Tibial nerve (tissue), 4 donors: ENCODE results near the gene EVX2. TPM values are rescaled to one million over a fixed set of nuclear protein-coding genes. Genes with fewer than 3 reads are reported as not detected.

ENCODE experiments used
- DNase-seq, 2 donors: peaks; one replicate each; pipeline ENCODE4 v3.0.0-alpha.2; 2019; ENCODE audit warnings: low spot score in 2 of 2
- H3K27ac ChIP-seq, 4 donors: fragments of 200-600 bp; sonication (generic) in 3 of 4; one replicate each; pipeline ENCODE4 v1.5.1; 2017 to 2019; ENCODE audit warnings: mild to moderate bottlenecking in 1 of 4
- H3K27me3 ChIP-seq, 2 donors: fragments of 200-600 bp; sonication (generic) in 1 of 2; one replicate each; pipeline versions ENCODE4 v1.5.1 to v1.6.0; 2017 to 2019
- H3K36me3 ChIP-seq, 3 donors: fragments of 200-600 bp; sonication (generic); one replicate each; pipeline ENCODE4 v1.5.1; 2018 to 2019
- H3K4me1 ChIP-seq, 4 donors: fragments of 200-600 bp; sonication (generic) in 3 of 4; one replicate each; pipeline ENCODE4 v1.5.1; 2017 to 2019
- H3K4me3 ChIP-seq, 4 donors: fragments of 200-600 bp; sonication (generic) in 3 of 4; one replicate each; pipeline ENCODE4 v1.5.1; 2017 to 2019; ENCODE audit warnings: mild to moderate bottlenecking in 1 of 4, moderate library complexity in 1 of 4
- H3K9me3 ChIP-seq, 4 donors: fragments of 200-600 bp; sonication (generic) in 3 of 4; one replicate each; pipeline ENCODE4 v1.5.1; 2017 to 2019
- CTCF ChIP-seq, 5 experiments: fragments of 200-600 bp in 3 of 5; fragments of 450-650 bp in 2 of 5; sonication (generic) in 3 of 5; IDR thresholded peaks; one replicate each; pipeline ENCODE4 v1.5.1; 2016 to 2019; ENCODE audit warnings: antibody characterized with exemption in 5 of 5, mild to moderate bottlenecking in 3 of 5, moderate library complexity in 2 of 5
- EP300 ChIP-seq, 2 donors: sonication (generic); formaldehyde crosslinking; IDR thresholded peaks; one replicate each; pipeline ENCODE4 v1.6.1; 2017; ENCODE audit warnings: antibody characterized with exemption in 2 of 2, mild to moderate bottlenecking in 1 of 2
- POLR2A ChIP-seq, 2 donors: fragments of 450-650 bp; IDR thresholded peaks; one replicate each; pipeline ENCODE4 v1.6.1; 2017; ENCODE audit warnings: antibody characterized with exemption in 2 of 2, mild to moderate bottlenecking in 2 of 2, moderate library complexity in 2 of 2
- WGBS, 2 donors: methylation state at CpG; one replicate each; pipeline ENCODE4 v1.1.5; 2018; 5-methylcytosine and 5-hydroxymethylcytosine counted together
- total RNA-seq, 4 donors: library from RNA; depleted of rRNA; stranded (reverse); fragments of >200 nt; gene quantifications; one replicate each; pipeline ENCODE4 v1.1.0, GENCODE V29; 2016

The EVX2 gene
- total RNA-seq, 4 donors from 2014 or later = not detected

GRCh38 chr2:176122052-176122682 lies 38.4 kb upstream of the EVX2 start:
- H3K4me3 ChIP-seq = peak overlapping the region; percentile 35 to 60 (median 42)
- peaks cover 0 to 35% (median 7%) of the 10 kb centered on the region in 4 donors for H3K4me1 ChIP-seq
- H3K9me3 ChIP-seq = no peaks in the 10 kb centered on the region
- TF ChIP-seq POLR2A (IDR thresholded peaks at IDR 0.05) (no peak), EP300 (IDR thresholded peaks at IDR 0.05) (no peak), CTCF (IDR thresholded peaks at IDR 0.05) (no peak)
- H3K36me3 ChIP-seq = no peaks in the 10 kb centered on the region
- H3K27ac ChIP-seq = peak overlapping the region in 3 of 4 donors; percentile 11 to 81 (median 21)
- DNase-seq = no peak
- 2 to 6% methylated on average over 43 to 46 of the region's 47 CpGs for WGBS, 2 donors
- H3K27me3 ChIP-seq = peaks cover 10 to 99% of the 10 kb centered on the region in 2 donors

- DNase-seq = no peak
- H3K27ac ChIP-seq = peak overlapping the region in 2 of 4 donors; percentile 11 to 81
- peak overlapping the region in 2 of 4 donors; percentile 41 to 60 for H3K4me3 ChIP-seq
- WGBS, 2 donors = 20 to 30% methylated on average over 37 to 53 of the region's 53 CpGs
- no peak for TF ChIP-seq POLR2A (IDR thresholded peaks at IDR 0.05)
- no peaks in the 10 kb centered on the region for H3K36me3 ChIP-seq
- H3K9me3 ChIP-seq = no peaks in the 10 kb centered on the region
- H3K4me1 ChIP-seq = peaks cover 0 to 36% (median 6%) of the 10 kb centered on the region in 4 donors
- H3K27me3 ChIP-seq = peaks cover 10 to 99% of the 10 kb centered on the region in 2 donors
These were observed 37.7 kb upstream of the EVX2 start for GRCh38 chr2:176121190-176122051.

GRCh38 chr2:176120364-176121189 lies 36.8 kb upstream of the EVX2 start:
- DNase-seq = no peak
- Histone ChIP-seq H3K27me3 (peaks cover 10 to 100% of the 10 kb centered on the region in 2 donors), H3K4me3 (no peak overlapping the region), H3K9me3 (no peaks in the 10 kb centered on the region), H3K27ac (no peak overlapping the region), H3K4me1 (peaks cover 0 to 43% (median 6%) of the 10 kb centered on the region in 4 donors), H3K36me3 (no peaks in the 10 kb centered on the region)
- TF ChIP-seq CTCF (IDR thresholded peaks at IDR 0.05) (no peak), EP300 (IDR thresholded peaks at IDR 0.05) (no peak), POLR2A (IDR thresholded peaks at IDR 0.05) (no peak)
- WGBS, 2 donors = 61 to 62% methylated on average over 13 of the region's 13 CpGs

GRCh38 chr2:176118601-176119339 lies 35.0 kb upstream of the EVX2 start:
- H3K9me3 ChIP-seq = no peaks in the 10 kb centered on the region
- no peak for DNase-seq
- peaks cover 0 to 42% (median 6%) of the 10 kb centered on the region in 4 donors for H3K4me1 ChIP-seq
- H3K4me3 ChIP-seq = no peak overlapping the region
- H3K27ac ChIP-seq = no peak overlapping the region
- no peaks in the 10 kb centered on the region for H3K36me3 ChIP-seq
- peak in 2 of 5 experiments; percentile 14 to 15 for TF ChIP-seq CTCF (IDR thresholded peaks at IDR 0.05)
- no peak for TF ChIP-seq EP300 (IDR thresholded peaks at IDR 0.05)
- 20 to 28% methylated on average over 24 of the region's 24 CpGs for WGBS, 2 donors
- H3K27me3 ChIP-seq = peaks cover 10 to 100% of the 10 kb centered on the region in 2 donors
